Measurements from ENCODE around the gene GTF2H1.
"Not testable (repeated sequence)": the region's sequence is repeated elsewhere in the genome, so short reads cannot be mapped to it uniquely, and the experiment has no call there.

The GTF2H1 gene

GRCh38 chr11:18317551-18317950 is 4.8 kb upstream of the GTF2H1 start:
- TF ChIP-seq CTCF (IDR thresholded peaks at IDR 0.05; ENCODE audit: insufficient read depth, missing control alignments), result no peak
- FAIRE-seq (no peak), DNase-seq (ENCODE audit: insufficient read length, low spot score) (no peak)

- no peak for FAIRE-seq
- TF ChIP-seq CTCF (IDR thresholded peaks at IDR 0.05; ENCODE audit: insufficient read depth, missing control alignments), result no peak
- DNase-seq (ENCODE audit: insufficient read length, low spot score), result no peak
Observed at GRCh38 chr11:18319914-18320313, 2.5 kb upstream of the GTF2H1 start.

DNA sequence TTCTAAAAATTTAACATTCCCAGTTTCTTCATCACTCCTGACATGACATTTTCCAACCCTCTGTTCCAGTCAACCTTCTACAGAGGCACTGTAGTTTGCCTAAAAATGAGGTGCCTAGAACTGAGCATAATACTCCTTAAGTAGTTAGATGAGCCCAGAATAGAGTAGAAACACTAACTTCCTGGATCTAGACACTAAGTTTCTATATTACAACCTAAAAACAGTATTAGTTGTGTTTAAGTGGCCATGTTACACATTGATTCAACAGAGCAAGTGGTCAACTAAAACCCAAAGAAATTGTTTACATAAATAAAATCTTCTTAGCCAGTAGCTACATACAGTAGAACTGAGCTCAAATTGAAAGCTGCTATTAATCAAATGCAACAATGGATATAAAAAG is 1.8 kb upstream of the GTF2H1 start:
- TF ChIP-seq CTCF (IDR thresholded peaks at IDR 0.05; ENCODE audit: insufficient read depth, missing control alignments), result no peak
- FAIRE-seq, result no peak
- DNase-seq (ENCODE audit: insufficient read length, low spot score), result no peak

- TF ChIP-seq CTCF (IDR thresholded peaks at IDR 0.05; ENCODE audit: insufficient read depth, missing control alignments), result no peak
- DNase-seq (ENCODE audit: insufficient read length, low spot score), result no peak
- FAIRE-seq, result no peak
Observed at GRCh38 chr11:18321578-18321968, 794 bp upstream of the GTF2H1 start.

DNA sequence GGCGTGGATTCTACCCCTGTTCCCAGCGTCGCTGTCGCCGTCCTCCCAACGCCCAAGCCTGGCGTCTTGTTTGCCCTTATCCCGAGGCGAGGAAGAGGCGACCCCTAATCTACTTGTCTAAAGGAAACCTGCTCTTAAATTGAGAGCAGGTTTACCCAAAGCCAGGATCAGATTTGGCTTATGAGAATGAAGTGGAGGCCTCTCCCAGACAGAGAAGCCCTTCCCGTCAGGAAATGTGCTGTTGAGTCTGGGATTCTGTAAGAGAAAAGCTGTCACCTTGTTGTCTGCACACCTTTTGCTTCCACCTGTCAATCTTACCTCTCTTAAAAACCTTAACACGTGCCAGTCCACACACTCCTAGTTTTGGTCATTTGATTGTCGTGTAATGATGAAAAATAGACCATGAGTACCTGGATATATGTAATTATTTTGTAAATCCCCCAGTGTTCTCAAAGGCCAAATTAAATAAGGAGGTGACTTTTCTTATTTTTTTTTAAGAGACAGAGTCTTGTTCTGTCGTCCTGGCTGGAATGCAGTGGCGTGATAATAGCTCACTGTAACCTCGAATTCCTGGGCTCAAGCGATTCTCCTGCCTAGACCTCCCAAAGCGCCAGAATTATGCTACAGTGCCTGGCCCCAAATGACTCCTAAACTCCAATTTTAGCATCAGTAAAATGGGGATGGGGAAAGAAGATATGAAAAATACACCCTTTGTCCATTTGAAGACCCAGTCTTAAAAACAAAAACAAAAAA is 627 bp downstream of the GTF2H1 start:
- no peak for DNase-seq (ENCODE audit: insufficient read length, low spot score)
- TF ChIP-seq CTCF (IDR thresholded peaks at IDR 0.05; ENCODE audit: insufficient read depth, missing control alignments), result no peak

DNA sequence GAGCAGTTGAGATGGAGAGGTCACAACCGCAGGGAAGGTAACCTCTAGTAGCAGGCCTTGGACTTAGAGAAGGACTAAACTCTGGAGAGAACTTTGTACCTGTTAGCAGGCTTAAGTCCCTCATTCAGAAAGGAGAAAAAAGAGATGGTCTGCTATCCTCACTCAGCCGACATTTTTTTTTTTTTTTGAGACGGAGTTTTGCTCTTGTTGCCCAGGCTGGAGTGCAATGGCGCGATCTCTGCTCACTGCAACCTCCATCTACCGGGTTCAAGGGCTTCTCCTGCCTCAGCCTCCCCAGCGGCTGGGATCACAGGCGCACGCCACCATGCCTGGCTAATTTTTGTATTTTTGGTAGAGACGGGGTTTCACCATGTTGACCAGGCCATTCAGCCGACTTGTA is 1.5 kb downstream of the GTF2H1 start:
- FAIRE-seq; DNase-seq (ENCODE audit: insufficient read length, low spot score): not testable (repeated sequence)

More for the DNA sequence above, 627 bp downstream of the GTF2H1 start:
- no peak for FAIRE-seq

DNA sequence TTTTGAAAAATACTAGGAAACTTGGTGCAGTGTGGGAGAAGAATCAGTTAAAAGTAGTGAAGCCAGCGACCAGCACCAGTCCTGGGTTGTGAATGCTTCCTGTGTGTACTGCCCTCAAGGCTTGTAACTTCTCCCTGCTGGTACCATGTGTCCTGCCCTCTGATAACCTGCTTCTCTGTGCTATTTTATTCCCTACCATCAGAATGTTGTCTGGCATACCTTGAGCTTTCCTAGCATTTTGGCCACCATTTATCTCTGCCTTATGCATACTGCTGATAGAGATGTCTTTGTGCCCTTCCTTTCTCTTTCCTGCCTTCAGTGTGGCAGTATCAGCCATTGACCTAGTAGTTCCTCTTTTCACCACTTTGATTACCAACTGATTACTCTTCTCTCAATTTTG is 2.0 kb downstream of the GTF2H1 start:
- DNase-seq (ENCODE audit: insufficient read length, low spot score) (no peak), FAIRE-seq (no peak)
- no peak for TF ChIP-seq CTCF (IDR thresholded peaks at IDR 0.05; ENCODE audit: insufficient read depth, missing control alignments)
